ENCODE data around the gene CNTN5.

Gene CNTN5

GRCh38 chr11:99246199-99246598 lies 225.4 kb downstream of the CNTN5 start:
- Histone ChIP-seq H4K91ac (ENCODE audit: low read length) (no peak overlapping the region), H2BK120ac (ENCODE audit: low read depth, low read length) (no peak overlapping the region), H3K4ac (ENCODE audit: low read depth in 1 of 2, low read length in 2 of 2) (no peak overlapping the region), H3K18ac (ENCODE audit: low read depth in 1 of 2, low read length in 2 of 2) (no peak overlapping the region), H2BK12ac (ENCODE audit: low read length in 2 of 2) (no peak overlapping the region), H3K23ac (ENCODE audit: low read length in 2 of 2) (no peak overlapping the region), H3K14ac (ENCODE audit: low read length in 2 of 2) (no peak overlapping the region), H3K9ac (ENCODE audit: low read length) (no peak overlapping the region), H3K4me1 (ENCODE audit: control insufficient read depth, insufficient read depth, low read depth, low read length) (no peaks in the 10 kb centered on the region), H3K27ac (ENCODE audit: low read length, poor library complexity, severe bottlenecking) (no peak overlapping the region), H3K4me3 (ENCODE audit: insufficient read depth in 1 of 2, low read depth in 1 of 2, low read length in 2 of 2) (no peak overlapping the region), H3K36me3 (ENCODE audit: control insufficient read depth in 1 of 2, insufficient read depth in 2 of 2, low read depth in 1 of 2, low read length in 2 of 2) (no peaks in the 10 kb centered on the region), H3K79me1 (replicated peaks; ENCODE audit: low read length, poor library complexity, severe bottlenecking) (no peaks in the 10 kb centered on the region), H3K27me3 (ENCODE audit: control insufficient read depth in 1 of 2, insufficient read depth in 1 of 2, low read length in 2 of 2) (no peaks in the 10 kb centered on the region), H2BK5ac (ENCODE audit: low read depth, low read length, poor library complexity, severe bottlenecking) (no peak overlapping the region), H2BK15ac (ENCODE audit: low read depth, poor library complexity, severe bottlenecking) (no peak overlapping the region), H3K4me2 (ENCODE audit: low read length, poor library complexity, severe bottlenecking) (no peak overlapping the region), H3K9me3 (ENCODE audit: control insufficient read depth, low read length) (no peaks in the 10 kb centered on the region), H2AFZ (ENCODE audit: low read depth, low read length) (no peak overlapping the region), H4K8ac (ENCODE audit: low read length) (no peak overlapping the region), H2AK5ac (ENCODE audit: low read length, severe bottlenecking) (no peak overlapping the region)
- WGBS: 87% methylated on average over 5 of the region's 5 CpGs
- no peak for DNase-seq

DNA sequence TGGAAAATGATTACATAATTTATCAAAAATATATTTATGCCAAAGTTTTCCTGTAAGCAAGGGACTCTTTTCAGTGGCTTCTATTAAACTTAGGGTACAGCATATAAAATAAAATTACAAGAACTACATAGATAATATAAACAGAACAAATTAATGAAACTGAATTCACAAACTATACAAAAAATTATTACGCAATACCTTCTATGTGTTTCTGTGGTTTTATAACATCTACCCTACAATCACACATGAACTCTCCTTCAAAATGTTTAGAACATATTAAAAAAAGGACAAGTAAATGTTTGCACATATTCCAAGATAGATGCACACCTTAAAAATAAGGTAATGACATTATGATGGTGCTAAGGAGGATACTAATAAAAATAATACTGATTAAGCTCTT lies 235.9 kb downstream of the CNTN5 start:
- 100% methylated on average over 1 of the region's 1 CpG for WGBS
- no peak for DNase-seq

DNA sequence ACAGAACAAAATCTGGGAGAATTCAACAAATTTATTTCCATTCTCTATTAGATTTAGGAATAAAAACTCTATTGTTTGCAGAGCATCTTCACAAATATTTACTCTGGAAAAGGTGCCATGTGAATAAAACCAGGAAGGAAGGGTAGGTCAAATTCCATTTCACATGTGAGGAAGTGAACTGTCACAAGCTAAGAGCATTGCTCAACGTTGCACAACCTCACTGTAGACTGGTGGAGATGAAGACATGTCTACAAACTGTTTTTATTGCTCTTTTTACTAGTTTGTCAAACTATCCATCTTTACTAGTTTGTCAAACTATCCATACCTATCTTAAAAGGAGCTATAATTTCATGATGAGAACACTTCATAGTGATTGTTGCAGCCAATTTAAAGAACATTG lies 236.4 kb downstream of the CNTN5 start:
- Histone ChIP-seq H3K4me1 (ENCODE audit: control insufficient read depth, insufficient read depth, low read depth, low read length) (no peaks in the 10 kb centered on the region), H3K14ac (ENCODE audit: low read length in 2 of 2) (no peak overlapping the region), H2AK5ac (ENCODE audit: low read length, severe bottlenecking) (no peak overlapping the region), H4K8ac (ENCODE audit: low read length) (no peak overlapping the region), H2BK5ac (ENCODE audit: low read depth, low read length, poor library complexity, severe bottlenecking) (no peak overlapping the region), H3K4ac (ENCODE audit: low read depth in 1 of 2, low read length in 2 of 2) (no peak overlapping the region), H3K4me3 (ENCODE audit: insufficient read depth in 1 of 2, low read depth in 1 of 2, low read length in 2 of 2) (no peak overlapping the region), H2AFZ (ENCODE audit: low read depth, low read length) (no peak overlapping the region), H3K9me3 (ENCODE audit: control insufficient read depth, low read length) (no peaks in the 10 kb centered on the region), H3K23ac (ENCODE audit: low read length in 2 of 2) (no peak overlapping the region), H3K36me3 (ENCODE audit: control insufficient read depth in 1 of 2, insufficient read depth in 2 of 2, low read depth in 1 of 2, low read length in 2 of 2) (no peaks in the 10 kb centered on the region), H3K4me2 (ENCODE audit: low read length, poor library complexity, severe bottlenecking) (no peak overlapping the region), H3K27ac (ENCODE audit: low read length, poor library complexity, severe bottlenecking) (no peak overlapping the region), H3K79me1 (replicated peaks; ENCODE audit: low read length, poor library complexity, severe bottlenecking) (no peaks in the 10 kb centered on the region), H3K9ac (ENCODE audit: low read length) (no peak overlapping the region), H3K18ac (ENCODE audit: low read depth in 1 of 2, low read length in 2 of 2) (no peak overlapping the region), H2BK15ac (ENCODE audit: low read depth, poor library complexity, severe bottlenecking) (no peak overlapping the region), H4K91ac (ENCODE audit: low read length) (no peak overlapping the region), H2BK120ac (ENCODE audit: low read depth, low read length) (no peak overlapping the region), H2BK12ac (ENCODE audit: low read length in 2 of 2) (no peak overlapping the region), H3K27me3 (ENCODE audit: control insufficient read depth in 1 of 2, insufficient read depth in 1 of 2, low read length in 2 of 2) (no peaks in the 10 kb centered on the region)
- WGBS: 57% methylated on average over 1 of the region's 1 CpG
- peak; percentile 26 for DNase-seq

More for the DNA sequence above, 235.9 kb downstream of the CNTN5 start:
- H2BK5ac ChIP-seq (ENCODE audit: low read depth, low read length, poor library complexity, severe bottlenecking): no peak overlapping the region
- no peak overlapping the region for H3K4me2 ChIP-seq (ENCODE audit: low read length, poor library complexity, severe bottlenecking)
- no peak overlapping the region for H2AFZ ChIP-seq (ENCODE audit: low read depth, low read length)
- no peak overlapping the region for H3K4ac ChIP-seq (ENCODE audit: low read depth in 1 of 2, low read length in 2 of 2)
- no peak overlapping the region for H2BK15ac ChIP-seq (ENCODE audit: low read depth, poor library complexity, severe bottlenecking)
- no peak overlapping the region for H4K8ac ChIP-seq (ENCODE audit: low read length)
- no peak overlapping the region for H3K23ac ChIP-seq (ENCODE audit: low read length in 2 of 2)
- no peak overlapping the region for H2BK120ac ChIP-seq (ENCODE audit: low read depth, low read length)
- H3K79me1 ChIP-seq (replicated peaks; ENCODE audit: low read length, poor library complexity, severe bottlenecking): no peaks in the 10 kb centered on the region
- no peak overlapping the region for H3K9ac ChIP-seq (ENCODE audit: low read length)
- no peak overlapping the region for H3K4me3 ChIP-seq (ENCODE audit: insufficient read depth in 1 of 2, low read depth in 1 of 2, low read length in 2 of 2)
- H3K36me3 ChIP-seq (ENCODE audit: control insufficient read depth in 1 of 2, insufficient read depth in 2 of 2, low read depth in 1 of 2, low read length in 2 of 2): no peaks in the 10 kb centered on the region
- H3K18ac ChIP-seq (ENCODE audit: low read depth in 1 of 2, low read length in 2 of 2): no peak overlapping the region
- H3K27me3 ChIP-seq (ENCODE audit: control insufficient read depth in 1 of 2, insufficient read depth in 1 of 2, low read length in 2 of 2): no peaks in the 10 kb centered on the region
- no peak overlapping the region for H2BK12ac ChIP-seq (ENCODE audit: low read length in 2 of 2)
- H2AK5ac ChIP-seq (ENCODE audit: low read length, severe bottlenecking): no peak overlapping the region
- H3K27ac ChIP-seq (ENCODE audit: low read length, poor library complexity, severe bottlenecking): no peak overlapping the region
- H3K14ac ChIP-seq (ENCODE audit: low read length in 2 of 2): no peak overlapping the region
- H3K9me3 ChIP-seq (ENCODE audit: control insufficient read depth, low read length): no peaks in the 10 kb centered on the region
- no peaks in the 10 kb centered on the region for H3K4me1 ChIP-seq (ENCODE audit: control insufficient read depth, insufficient read depth, low read depth, low read length)
- H4K91ac ChIP-seq (ENCODE audit: low read length): no peak overlapping the region

- no peak overlapping the region for H4K8ac ChIP-seq (ENCODE audit: low read length)
- no peak overlapping the region for H3K4me3 ChIP-seq (ENCODE audit: insufficient read depth in 1 of 2, low read depth in 1 of 2, low read length in 2 of 2)
- no peaks in the 10 kb centered on the region for H3K27me3 ChIP-seq (ENCODE audit: control insufficient read depth in 1 of 2, insufficient read depth in 1 of 2, low read length in 2 of 2)
- 20% methylated on average over 1 of the region's 1 CpG for WGBS
- H3K14ac ChIP-seq (ENCODE audit: low read length in 2 of 2): no peak overlapping the region
- H3K9ac ChIP-seq (ENCODE audit: low read length): no peak overlapping the region
- no peak overlapping the region for H2BK5ac ChIP-seq (ENCODE audit: low read depth, low read length, poor library complexity, severe bottlenecking)
- no peak overlapping the region for H3K23ac ChIP-seq (ENCODE audit: low read length in 2 of 2)
- no peaks in the 10 kb centered on the region for H3K9me3 ChIP-seq (ENCODE audit: control insufficient read depth, low read length)
- H3K4ac ChIP-seq (ENCODE audit: low read depth in 1 of 2, low read length in 2 of 2): no peak overlapping the region
- no peak overlapping the region for H2BK120ac ChIP-seq (ENCODE audit: low read depth, low read length)
- H2AK5ac ChIP-seq (ENCODE audit: low read length, severe bottlenecking): no peak overlapping the region
- H3K79me1 ChIP-seq (replicated peaks; ENCODE audit: low read length, poor library complexity, severe bottlenecking): no peaks in the 10 kb centered on the region
- no peak overlapping the region for H2BK15ac ChIP-seq (ENCODE audit: low read depth, poor library complexity, severe bottlenecking)
- no peaks in the 10 kb centered on the region for H3K4me1 ChIP-seq (ENCODE audit: control insufficient read depth, insufficient read depth, low read depth, low read length)
- H3K27ac ChIP-seq (ENCODE audit: low read length, poor library complexity, severe bottlenecking): no peak overlapping the region
- H3K4me2 ChIP-seq (ENCODE audit: low read length, poor library complexity, severe bottlenecking): no peak overlapping the region
- no peaks in the 10 kb centered on the region for H3K36me3 ChIP-seq (ENCODE audit: control insufficient read depth in 1 of 2, insufficient read depth in 2 of 2, low read depth in 1 of 2, low read length in 2 of 2)
- H2BK12ac ChIP-seq (ENCODE audit: low read length in 2 of 2): no peak overlapping the region
- peak; percentile 43 for DNase-seq
- H3K18ac ChIP-seq (ENCODE audit: low read depth in 1 of 2, low read length in 2 of 2): no peak overlapping the region
- no peak overlapping the region for H4K91ac ChIP-seq (ENCODE audit: low read length)
- no peak overlapping the region for H2AFZ ChIP-seq (ENCODE audit: low read depth, low read length)
Measured at GRCh38 chr11:99260696-99261095, 239.9 kb downstream of the CNTN5 start.

Measured in mesenchymal stem cell (in vitro differentiated cells and primary cell).